Skeletal muscle tissue (tissue), 4 donors: ENCODE data around the gene PRDX1. TPM values are rescaled to one million over a fixed set of nuclear protein-coding genes. Genes with fewer than 3 reads are reported as not detected.
"Not testable (repeated sequence)": the region's sequence is repeated elsewhere in the genome, so short reads cannot be mapped to it uniquely, and the experiment has no call there.

Experiments used
- H3K27ac ChIP-seq: one replicate; pipeline ENCODE4 v1.7.0; 2013; ENCODE audit warnings: mild to moderate bottlenecking, low read depth, low read length, inconsistent platforms
- H3K27me3 ChIP-seq, 3 donors: one replicate each; pipeline ENCODE4 v1.7.0; 2013; ENCODE audit warnings: low read length in 3 of 3; ENCODE audit not compliant: control insufficient read depth in 3 of 3, insufficient read depth in 3 of 3
- H3K36me3 ChIP-seq, 3 donors: one replicate each; pipeline ENCODE4 v1.7.0; 2013; ENCODE audit warnings: low read length in 3 of 3; ENCODE audit not compliant: control insufficient read depth in 3 of 3, insufficient read depth in 3 of 3
- H3K4me1 ChIP-seq, 3 donors: one replicate each; pipeline ENCODE4 v1.7.0; 2013; ENCODE audit warnings: low read length in 3 of 3, mild to moderate bottlenecking in 3 of 3; ENCODE audit not compliant: control insufficient read depth in 3 of 3, insufficient read depth in 3 of 3
- H3K4me3 ChIP-seq, 3 donors: one replicate each; pipeline ENCODE4 v1.7.0; 2013; ENCODE audit warnings: low read length in 3 of 3
- H3K9ac ChIP-seq, 3 donors: one replicate each; pipeline ENCODE4 v1.7.0; 2013; ENCODE audit warnings: low read length in 3 of 3, mild to moderate bottlenecking in 3 of 3, moderate library complexity in 2 of 3, low read depth in 1 of 3
- H3K9me3 ChIP-seq, 3 donors: one replicate each; pipeline ENCODE4 v1.7.0; 2013; ENCODE audit warnings: low read length in 3 of 3; ENCODE audit not compliant: control insufficient read depth in 3 of 3
- total RNA-seq: library from RNA; depleted of rRNA; stranded (reverse); fragments of >200 nt; gene quantifications from one replicate; pipeline ENCODE4 v1.2.3, GENCODE V29; 2014
- donor health status: Osteomylitis.

Gene PRDX1
- total RNA-seq, 1 donor from 2014 or later: 213 TPM

DNA sequence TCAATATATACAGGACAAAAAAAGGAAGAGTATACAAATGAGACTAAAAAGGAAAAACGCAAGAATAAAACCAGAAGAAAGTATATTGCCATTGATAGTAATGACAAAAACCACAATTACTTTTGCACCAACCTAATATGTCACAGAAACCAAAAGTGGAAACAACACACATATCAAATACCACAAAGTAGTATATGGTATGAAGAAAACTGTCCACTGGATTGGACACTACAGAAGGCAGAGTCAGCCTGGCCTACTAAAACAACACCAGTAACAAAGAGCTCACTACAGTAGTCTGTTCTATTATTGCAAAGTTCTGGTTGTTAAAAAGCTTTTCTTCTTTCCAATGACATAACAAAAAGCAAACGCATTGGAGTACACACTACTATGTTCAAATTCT is 48.4 kb downstream of the PRDX1 start:
- Histone ChIP-seq H3K27ac (no peak overlapping the region), H3K4me1 (no peaks in the 10 kb centered on the region), H3K27me3 (no peaks in the 10 kb centered on the region), H3K9ac (no peak overlapping the region), H3K4me3 (no peak overlapping the region), H3K9me3 (no peaks in the 10 kb centered on the region), H3K36me3 (no peaks in the 10 kb centered on the region)

DNA sequence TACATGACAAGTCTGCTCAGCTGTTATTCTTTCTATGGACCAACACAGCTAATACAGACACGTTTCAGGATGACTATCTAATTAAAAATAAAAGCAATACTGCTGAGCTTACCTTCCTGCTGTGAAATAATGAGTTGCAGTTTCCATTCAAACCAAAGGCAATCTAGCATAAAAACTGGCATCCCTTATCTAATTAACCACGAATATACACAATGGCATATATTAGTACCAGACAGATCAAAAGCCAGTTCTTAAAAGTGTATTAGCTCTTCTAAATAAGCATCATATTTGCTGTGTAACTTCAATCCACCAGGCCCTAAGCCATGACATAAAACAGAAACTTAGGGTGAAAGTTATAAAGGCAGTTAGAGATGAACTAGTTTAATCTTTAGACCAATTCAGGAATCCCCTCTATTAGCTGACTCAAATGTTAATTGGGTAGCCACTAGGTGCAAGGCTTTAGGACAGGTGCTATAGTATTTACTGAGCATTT is 51.3 kb downstream of the PRDX1 start:
- Histone ChIP-seq H3K9me3 (no peaks in the 10 kb centered on the region), H3K9ac (no peak overlapping the region), H3K4me3 (no peak overlapping the region), H3K27me3 (no peaks in the 10 kb centered on the region), H3K4me1 (no peaks in the 10 kb centered on the region), H3K27ac (no peak overlapping the region), H3K36me3 (no peaks in the 10 kb centered on the region)

DNA sequence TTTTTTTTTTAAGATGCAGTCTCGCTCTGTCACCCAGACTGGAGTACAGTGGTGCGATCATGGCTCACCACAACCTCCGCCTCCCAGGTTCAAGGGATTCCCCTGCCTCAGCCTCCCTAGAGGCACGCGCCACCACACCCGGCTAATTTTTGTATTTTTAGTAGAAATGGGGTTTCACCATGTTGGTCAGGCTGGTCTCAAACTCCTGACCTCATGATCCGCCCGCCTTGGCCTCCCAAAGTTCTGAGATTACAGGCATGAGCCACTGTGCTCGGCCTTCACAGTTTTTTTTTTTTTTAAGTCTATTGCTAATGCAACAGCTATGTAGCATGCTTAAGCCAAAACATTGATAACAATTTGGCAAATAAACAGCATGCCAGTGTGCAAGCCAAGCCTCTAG is 54.3 kb downstream of the PRDX1 start:
- not testable (repeated sequence) for H3K4me3 ChIP-seq, H3K9ac ChIP-seq, H3K27me3 ChIP-seq, H3K4me1 ChIP-seq, H3K9me3 ChIP-seq, H3K27ac ChIP-seq, H3K36me3 ChIP-seq

DNA sequence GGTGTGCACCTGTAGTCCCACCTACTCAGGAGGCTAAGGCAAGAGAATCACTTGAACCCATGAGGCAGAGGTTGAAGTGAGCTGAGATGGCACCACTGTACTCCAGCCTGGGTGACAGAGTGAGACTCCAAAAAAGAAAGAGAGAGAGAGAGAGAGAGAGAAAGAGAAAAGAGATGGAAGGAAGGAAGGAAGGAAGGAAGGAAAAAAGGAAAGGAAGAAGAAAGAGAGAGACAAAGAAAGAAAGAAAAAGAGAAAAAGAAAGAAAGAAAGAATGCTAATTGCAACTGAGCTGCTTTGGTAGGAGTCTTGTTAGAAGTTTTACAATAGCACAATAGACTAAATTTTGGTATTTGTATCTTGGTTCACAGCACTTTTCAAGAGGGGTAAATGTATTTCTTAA is 56.4 kb downstream of the PRDX1 start:
- H3K4me3 ChIP-seq: no peak overlapping the region
- H3K9me3 ChIP-seq: no peaks in the 10 kb centered on the region
- no peak overlapping the region for H3K27ac ChIP-seq
- no peaks in the 10 kb centered on the region for H3K36me3 ChIP-seq
- H3K9ac ChIP-seq: no peak overlapping the region
- no peaks in the 10 kb centered on the region for H3K27me3 ChIP-seq
- no peaks in the 10 kb centered on the region for H3K4me1 ChIP-seq

Other genes starting within 250 kb of the PRDX1 start
- 2.6 TPM for gene HPDL, start 195.0 kb downstream of the PRDX1 start, total RNA-seq
- 6.3 TPM for gene TOE1, start 181.7 kb downstream of the PRDX1 start, total RNA-seq
- 12.5 TPM for gene MUTYH, start 181.4 kb downstream of the PRDX1 start, total RNA-seq
- gene TESK2, start 30.7 kb downstream of the PRDX1 start, total RNA-seq: 2.6 TPM
- not detected for gene CCDC163, start 21.8 kb downstream of the PRDX1 start, total RNA-seq
- gene MMACHC, start 21.6 kb downstream of the PRDX1 start, total RNA-seq: 2.1 TPM
- gene AKR1A1, start 28.9 kb upstream of the PRDX1 start, total RNA-seq: 93.9 TPM
- 36.5 TPM for gene NASP, start 62.2 kb upstream of the PRDX1 start, total RNA-seq
- gene CCDC17, start 102.2 kb upstream of the PRDX1 start, total RNA-seq: 0.52 TPM
- gene GPBP1L1, start 164.6 kb upstream of the PRDX1 start, total RNA-seq: 69.9 TPM
- 14.6 TPM for gene TMEM69, start 166.3 kb upstream of the PRDX1 start, total RNA-seq
- gene IPP, start 228.8 kb upstream of the PRDX1 start, total RNA-seq: 15.1 TPM